Measurements from ENCODE around the gene SPPL2A.

The SPPL2A gene

GRCh38 chr15:50686469-50687301 lies 78.8 kb downstream of the SPPL2A start, which contains the start of gene TRPM7:
Gene TRPM7, minus strand, starts transcription at chr15:50686797. Its CDS starts 264 bp downstream, at chr15:50686533.
- Mint-ChIP-seq H3K9me3 (no peaks in the 10 kb centered on the region), H3K27me3 (no peaks in the 10 kb centered on the region), H3K4me1 (peaks cover 57% of the 10 kb centered on the region), H3K36me3 (ENCODE audit: low read depth) (peaks cover 31% of the 10 kb centered on the region), H3K27ac (peak within 1 kb of the TSS; percentile 98), H3K4me3 (peak within 1 kb of the TSS; percentile 98)
- peak; percentile 83 for ATAC-seq
- DNase-seq = peak; percentile 91

DNA sequence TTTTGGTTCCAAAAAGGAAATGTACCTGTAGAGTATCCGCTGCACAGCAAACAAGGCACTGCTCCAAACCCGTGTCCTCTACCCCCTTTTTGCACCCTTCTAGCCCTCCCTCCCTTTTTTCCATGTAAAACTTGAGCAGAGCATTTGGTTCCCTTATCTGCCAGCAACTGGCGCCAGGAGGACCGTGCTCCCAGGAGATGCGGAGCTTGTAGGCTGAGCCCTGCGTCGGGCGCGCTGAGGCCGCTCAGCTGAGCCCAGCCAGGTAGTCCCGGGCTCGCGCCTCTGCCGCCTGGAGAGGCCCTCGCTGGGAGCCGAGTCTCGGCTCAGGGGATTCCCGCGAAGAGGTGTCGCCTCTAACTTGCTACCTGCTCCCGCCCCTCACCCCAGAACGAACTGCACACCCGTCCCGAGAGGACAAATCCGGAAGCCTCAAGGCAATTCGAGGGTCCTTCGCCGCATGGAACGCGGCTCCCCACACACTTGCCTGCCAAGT lies 79.5 kb downstream of the SPPL2A start:
- peak overlapping the region; percentile 98 for H3K4me3 Mint-ChIP-seq
- peaks cover 33% of the 10 kb centered on the region for H3K36me3 Mint-ChIP-seq (ENCODE audit: low read depth)
- DNase-seq = peak; percentile 77
- peak; percentile 83 for ATAC-seq
- H3K9me3 Mint-ChIP-seq = no peaks in the 10 kb centered on the region
- no peaks in the 10 kb centered on the region for H3K27me3 Mint-ChIP-seq
- H3K4me1 Mint-ChIP-seq = peaks cover 64% of the 10 kb centered on the region
- peak overlapping the region; percentile 98 for H3K27ac Mint-ChIP-seq

DNA sequence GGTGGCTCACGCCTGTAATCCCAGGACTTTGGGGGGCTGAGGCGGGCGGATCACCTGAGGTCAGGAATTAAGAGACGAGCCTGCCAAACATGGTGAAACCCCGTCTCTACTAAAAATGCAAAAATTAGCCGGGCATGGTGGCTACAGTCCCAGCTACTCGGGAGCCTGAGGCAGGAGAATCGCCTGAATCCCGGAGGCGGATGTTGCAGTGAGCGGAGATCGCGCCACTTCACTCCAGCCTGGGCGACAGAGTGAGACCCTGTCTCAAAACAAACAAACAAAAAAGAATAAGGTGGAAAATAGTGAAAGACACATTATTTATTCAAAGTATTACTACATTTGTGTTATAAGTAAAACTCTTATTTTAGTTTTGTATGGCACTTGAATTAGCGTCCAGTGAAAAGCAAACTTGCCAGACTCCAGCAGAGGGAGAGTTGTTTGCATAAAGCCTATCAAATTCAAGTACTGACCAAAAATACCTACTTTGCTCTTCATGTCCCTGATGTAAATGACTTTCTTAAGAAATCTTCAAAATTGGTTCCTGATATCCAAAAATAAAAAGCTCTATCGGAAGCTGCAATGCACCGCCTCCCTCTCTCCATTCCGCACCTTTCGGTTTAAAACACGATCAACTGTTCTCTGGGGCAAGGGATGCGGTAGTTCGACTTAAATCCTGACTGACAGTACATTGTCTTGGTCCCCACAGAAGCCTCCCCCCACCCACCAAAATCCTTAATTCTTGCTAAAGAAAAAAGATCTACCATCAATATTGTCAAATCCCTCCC lies 80.1 kb downstream of the SPPL2A start:
- Mint-ChIP-seq H3K27me3 (no peaks in the 10 kb centered on the region), H3K4me3 (peak overlapping the region; percentile 98), H3K9me3 (no peaks in the 10 kb centered on the region), H3K36me3 (ENCODE audit: low read depth) (peaks cover 33% of the 10 kb centered on the region), H3K4me1 (peaks cover 68% of the 10 kb centered on the region), H3K27ac (peak overlapping the region; percentile 98)
- DNase-seq (no peak), ATAC-seq (no peak)

DNA sequence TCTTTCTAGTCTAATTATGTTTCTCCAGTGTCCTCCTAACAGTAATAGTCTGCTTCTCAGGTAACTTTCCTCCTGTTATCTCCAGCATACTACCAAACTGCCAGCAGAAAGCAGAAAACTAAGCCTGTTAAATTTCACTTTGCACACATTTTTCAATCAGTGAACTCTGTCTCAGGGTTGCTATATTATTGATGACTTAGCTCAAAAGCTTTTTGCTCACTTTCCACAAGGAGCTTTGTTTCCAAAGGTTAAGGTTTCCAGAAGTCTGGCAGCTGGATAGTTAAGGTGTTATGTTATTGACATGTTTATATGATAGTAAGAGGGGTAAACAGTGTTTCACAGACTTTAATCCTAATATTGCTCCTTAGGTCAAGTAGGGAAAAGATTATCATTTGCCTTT lies 84.0 kb downstream of the SPPL2A start:
- H3K27me3 Mint-ChIP-seq = no peaks in the 10 kb centered on the region
- H3K4me1 Mint-ChIP-seq = peaks cover 60% of the 10 kb centered on the region
- H3K9me3 Mint-ChIP-seq = no peaks in the 10 kb centered on the region
- H3K36me3 Mint-ChIP-seq (ENCODE audit: low read depth) = peaks cover 39% of the 10 kb centered on the region
- no peak for DNase-seq
- peak overlapping the region; percentile 27 for H3K4me3 Mint-ChIP-seq
- H3K27ac Mint-ChIP-seq = peak overlapping the region; percentile 16
- no peak for ATAC-seq

GRCh38 chr15:50676799-50677483 lies 88.6 kb downstream of the SPPL2A start:
- H3K4me3 Mint-ChIP-seq = no peak overlapping the region
- no peaks in the 10 kb centered on the region for H3K9me3 Mint-ChIP-seq
- H3K36me3 Mint-ChIP-seq (ENCODE audit: low read depth) = peaks cover 26% of the 10 kb centered on the region
- no peaks in the 10 kb centered on the region for H3K27me3 Mint-ChIP-seq
- DNase-seq (no peak), ATAC-seq (no peak)
- H3K27ac Mint-ChIP-seq = peak overlapping the region; percentile 42
- H3K4me1 Mint-ChIP-seq = peaks cover 29% of the 10 kb centered on the region

GRCh38 chr15:50675535-50676144 lies 89.9 kb downstream of the SPPL2A start:
- Mint-ChIP-seq H3K9me3 (no peaks in the 10 kb centered on the region), H3K4me3 (no peak overlapping the region), H3K27me3 (no peaks in the 10 kb centered on the region), H3K36me3 (ENCODE audit: low read depth) (peaks cover 27% of the 10 kb centered on the region), H3K4me1 (peaks cover 24% of the 10 kb centered on the region), H3K27ac (no peak overlapping the region)
- DNase-seq (no peak), ATAC-seq (no peak)

- Mint-ChIP-seq H3K4me3 (no peak overlapping the region), H3K27me3 (no peaks in the 10 kb centered on the region), H3K4me1 (peaks cover 10% of the 10 kb centered on the region), H3K9me3 (no peaks in the 10 kb centered on the region), H3K27ac (no peak overlapping the region), H3K36me3 (ENCODE audit: low read depth) (peaks cover 23% of the 10 kb centered on the region)
- DNase-seq (no peak), ATAC-seq (no peak)
These were observed 95.4 kb downstream of the SPPL2A start for GRCh38 chr15:50670115-50670514.

- no peaks in the 10 kb centered on the region for H3K9me3 Mint-ChIP-seq
- no peak for DNase-seq
These were observed 95.9 kb downstream of the SPPL2A start for GRCh38 chr15:50669611-50670010.

GRCh38 chr15:50665938-50666337 lies 99.6 kb downstream of the SPPL2A start:
- Mint-ChIP-seq H3K36me3 (ENCODE audit: low read depth) (peaks cover 10% of the 10 kb centered on the region), H3K4me3 (no peak overlapping the region), H3K9me3 (no peaks in the 10 kb centered on the region), H3K4me1 (peaks cover 4% of the 10 kb centered on the region), H3K27me3 (no peaks in the 10 kb centered on the region), H3K27ac (no peak overlapping the region)
- DNase-seq = no peak
- no peak for ATAC-seq

More at GRCh38 chr15:50669611-50670010, 95.9 kb downstream of the SPPL2A start:
- Mint-ChIP-seq H3K36me3 (ENCODE audit: low read depth) (peaks cover 18% of the 10 kb centered on the region), H3K4me3 (no peak overlapping the region), H3K27ac (no peak overlapping the region), H3K4me1 (peaks cover 9% of the 10 kb centered on the region), H3K27me3 (no peaks in the 10 kb centered on the region)
- no peak for ATAC-seq

GRCh38 chr15:50655555-50655954 lies 110.0 kb downstream of the SPPL2A start:
- Mint-ChIP-seq H3K9me3 (no peaks in the 10 kb centered on the region), H3K27ac (no peak overlapping the region), H3K4me3 (no peak overlapping the region), H3K4me1 (peaks cover 27% of the 10 kb centered on the region), H3K36me3 (ENCODE audit: low read depth) (peaks cover 66% of the 10 kb centered on the region), H3K27me3 (no peaks in the 10 kb centered on the region)
- DNase-seq = no peak
- ATAC-seq = no peak

- no peaks in the 10 kb centered on the region for H3K27me3 Mint-ChIP-seq
- DNase-seq = no peak
- H3K36me3 Mint-ChIP-seq (ENCODE audit: low read depth) = peaks cover 61% of the 10 kb centered on the region
- peaks cover 26% of the 10 kb centered on the region for H3K4me1 Mint-ChIP-seq
- no peaks in the 10 kb centered on the region for H3K9me3 Mint-ChIP-seq
- H3K27ac Mint-ChIP-seq = no peak overlapping the region
- no peak for ATAC-seq
- no peak overlapping the region for H3K4me3 Mint-ChIP-seq
These were observed 112.3 kb downstream of the SPPL2A start for GRCh38 chr15:50653156-50653743.

DNA sequence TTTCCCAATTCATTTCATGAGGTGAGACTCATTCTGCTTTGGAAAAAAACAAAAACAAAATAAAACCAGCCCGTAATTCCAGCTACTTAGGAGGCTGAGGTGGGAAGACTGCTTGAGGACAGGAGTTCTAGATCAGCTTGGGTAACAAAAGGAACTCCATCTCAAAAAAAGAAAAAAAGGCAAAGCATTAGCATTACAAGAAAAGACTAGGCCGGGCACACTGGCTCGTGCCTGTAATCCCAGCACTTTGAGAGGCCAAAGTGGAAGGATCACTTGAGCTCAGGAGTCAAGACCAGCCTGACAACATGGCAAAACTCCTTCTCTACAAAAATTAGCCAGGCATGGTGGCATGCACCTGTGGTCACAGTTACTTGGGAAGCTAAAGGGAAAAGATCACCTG lies 112.8 kb downstream of the SPPL2A start:
- no peaks in the 10 kb centered on the region for H3K27me3 Mint-ChIP-seq
- no peak overlapping the region for H3K27ac Mint-ChIP-seq
- no peak overlapping the region for H3K4me3 Mint-ChIP-seq
- peaks cover 26% of the 10 kb centered on the region for H3K4me1 Mint-ChIP-seq
- no peaks in the 10 kb centered on the region for H3K9me3 Mint-ChIP-seq
- DNase-seq = no peak
- no peak for ATAC-seq
- H3K36me3 Mint-ChIP-seq (ENCODE audit: low read depth) = peaks cover 60% of the 10 kb centered on the region

Measured in activated naive CD8-positive, alpha-beta T cell treated with anti-CD3 and anti-CD28 coated beads, Interleukin-2, amount 50 U/mL, for 24 hours (primary cell).